Karpas-422 (cell line): ENCODE data around the gene DOCK6. TPM values are rescaled to one million over a fixed set of nuclear protein-coding genes. Genes with fewer than 3 reads are reported as not detected.

Experiments
- DNase-seq: peaks from one replicate; pipeline ENCODE4 v3.0.0-alpha.2; 2015
- H2AFZ ChIP-seq: fragments of 200-600 bp; sonication (generic); 2 replicates; pipeline ENCODE4 v1.6.1; 2014; ENCODE audit warnings: antibody characterized with exemption, low read length, mixed read lengths
- H3K27ac ChIP-seq: fragments of 200-600 bp; sonication (generic); 2 replicates; pipeline ENCODE4 v1.5.1; 2014; ENCODE audit warnings: mild to moderate bottlenecking, low read length, moderate library complexity
- H3K27me3 ChIP-seq: fragments of 200-600 bp; sonication (generic); 2 replicates; pipeline ENCODE4 v1.6.1; 2014; ENCODE audit warnings: low read length, mixed read lengths
- H3K36me3 ChIP-seq: fragments of 200-600 bp; sonication (generic); 2 replicates; pipeline ENCODE4 v1.6.1; 2014; ENCODE audit warnings: low read length, mixed read lengths; ENCODE audit not compliant: insufficient read depth
- H3K4me1 ChIP-seq: fragments of 200-600 bp; sonication (generic); 2 replicates; pipeline ENCODE4 v1.6.1; 2014; ENCODE audit warnings: mild to moderate bottlenecking, low read length, mixed read lengths
- H3K4me2 ChIP-seq: fragments of 200-600 bp; sonication (generic); 2 replicates; pipeline ENCODE4 v1.6.1; 2014; ENCODE audit warnings: low read length, low read depth, mild to moderate bottlenecking; ENCODE audit not compliant: poor library complexity, severe bottlenecking
- H3K4me3 ChIP-seq: fragments of 200-600 bp; sonication (generic); 2 replicates; pipeline ENCODE4 v1.5.1; 2014; ENCODE audit warnings: mild to moderate bottlenecking, antibody characterized with exemption, low read length, mixed read lengths
- H3K79me2 ChIP-seq: fragments of 200-600 bp; sonication (generic); 2 replicates; pipeline ENCODE4 v1.6.1; 2014; ENCODE audit warnings: mild to moderate bottlenecking, low read length, mixed read lengths
- H3K9ac ChIP-seq: fragments of 200-600 bp; sonication (generic); 2 replicates; pipeline ENCODE4 v1.6.0; 2014; ENCODE audit warnings: low read length
- H3K9me2 ChIP-seq: fragments of 200-600 bp; sonication (generic), shearing (Covaris generic); replicated peaks from 2 replicates; pipeline ENCODE4 v1.6.0; 2014; ENCODE audit warnings: mild to moderate bottlenecking, low read length, moderate library complexity; ENCODE audit not compliant: insufficient read depth
- H3K9me3 ChIP-seq: fragments of 300-700, 200-600 bp; sonication (generic); 2 replicates; pipeline ENCODE4 v1.6.1; 2014; ENCODE audit warnings: low read length, mixed read lengths
- H4K20me1 ChIP-seq: fragments of 200-600 bp; sonication (generic); 2 replicates; pipeline ENCODE4 v1.6.1; 2014; ENCODE audit warnings: mild to moderate bottlenecking, antibody characterized with exemption, low read length, low read depth; ENCODE audit not compliant: insufficient read depth
- total RNA-seq: library from RNA; depleted of rRNA; stranded (reverse); fragments of >200 nt; shearing (Covaris generic); gene quantifications from 2 replicates; pipeline ENCODE4 v1.2.3, GENCODE V29; 2014; ENCODE audit warnings: low replicate concordance

DOCK6 gene
- total RNA-seq, 1 experiment from 2014 or later, result 6.5 TPM

- H3K4me3 ChIP-seq, result no peak overlapping the region
- no peaks in the 10 kb centered on the region for H3K27me3 ChIP-seq
- no peaks in the 10 kb centered on the region for H4K20me1 ChIP-seq
- H3K4me2 ChIP-seq, result no peak overlapping the region
- H3K9me2 ChIP-seq, result no peaks in the 10 kb centered on the region
- H3K9me3 ChIP-seq, result peaks cover 4% of the 10 kb centered on the region; the same call in 1 of the 2 replicates
- H3K9ac ChIP-seq, result no peak overlapping the region
- no peaks in the 10 kb centered on the region for H3K36me3 ChIP-seq
- no peaks in the 10 kb centered on the region for H3K4me1 ChIP-seq
- H3K27ac ChIP-seq, result no peak overlapping the region
- H2AFZ ChIP-seq, result no peak overlapping the region
- no peak for DNase-seq
- no peaks in the 10 kb centered on the region for H3K79me2 ChIP-seq
Observed at GRCh38 chr19:11210656-11210928, 51.7 kb downstream of the DOCK6 start.

DNA sequence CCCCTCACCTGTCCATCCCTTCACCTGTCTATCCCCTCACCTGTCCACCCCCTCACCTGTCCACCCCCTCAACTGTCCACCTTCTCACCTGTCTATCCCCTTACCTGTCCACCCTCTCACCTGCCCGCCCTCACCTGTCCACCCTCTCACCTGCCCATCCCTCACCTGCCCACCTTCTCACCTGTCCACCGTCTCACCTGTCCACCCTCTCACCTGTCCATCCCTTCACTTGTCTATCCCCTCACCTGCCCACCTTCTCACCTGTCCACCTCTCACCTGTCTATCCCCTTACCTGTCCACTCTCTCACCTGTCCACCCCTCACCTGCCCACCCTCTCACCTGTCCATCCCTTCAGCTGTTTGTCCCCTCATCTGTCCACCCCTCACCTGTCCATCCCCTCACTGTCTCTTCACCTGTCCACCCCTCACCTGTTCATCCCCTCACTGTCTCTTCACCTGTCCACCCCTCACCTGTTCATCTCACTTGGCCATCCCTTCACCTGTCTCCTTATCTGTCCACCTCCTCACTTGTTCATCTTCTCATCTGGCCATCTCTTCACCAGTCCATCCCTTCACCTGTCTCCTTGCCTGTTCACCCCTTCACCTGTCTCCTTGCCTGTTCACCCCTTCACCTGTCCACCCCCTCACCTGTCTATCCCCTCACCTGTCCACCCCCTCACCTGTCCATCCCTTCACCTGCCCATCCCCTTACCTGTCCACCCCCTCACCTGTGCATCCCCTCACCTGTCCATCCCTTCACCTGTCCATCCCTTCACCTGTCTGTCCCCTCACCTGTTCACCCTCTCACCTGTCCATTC lies 52.3 kb downstream of the DOCK6 start:
- H3K4me2 ChIP-seq, result no peak overlapping the region
- H4K20me1 ChIP-seq, result no peaks in the 10 kb centered on the region
- no peak overlapping the region for H2AFZ ChIP-seq
- H3K79me2 ChIP-seq, result no peaks in the 10 kb centered on the region
- no peaks in the 10 kb centered on the region for H3K27me3 ChIP-seq
- no peak overlapping the region for H3K9ac ChIP-seq
- H3K4me1 ChIP-seq, result no peaks in the 10 kb centered on the region
- no peaks in the 10 kb centered on the region for H3K9me2 ChIP-seq
- DNase-seq, result no peak
- peaks cover 4% of the 10 kb centered on the region; the same call in 1 of the 2 replicates for H3K9me3 ChIP-seq
- H3K36me3 ChIP-seq, result no peaks in the 10 kb centered on the region
- no peak overlapping the region for H3K27ac ChIP-seq
- no peak overlapping the region for H3K4me3 ChIP-seq

DNA sequence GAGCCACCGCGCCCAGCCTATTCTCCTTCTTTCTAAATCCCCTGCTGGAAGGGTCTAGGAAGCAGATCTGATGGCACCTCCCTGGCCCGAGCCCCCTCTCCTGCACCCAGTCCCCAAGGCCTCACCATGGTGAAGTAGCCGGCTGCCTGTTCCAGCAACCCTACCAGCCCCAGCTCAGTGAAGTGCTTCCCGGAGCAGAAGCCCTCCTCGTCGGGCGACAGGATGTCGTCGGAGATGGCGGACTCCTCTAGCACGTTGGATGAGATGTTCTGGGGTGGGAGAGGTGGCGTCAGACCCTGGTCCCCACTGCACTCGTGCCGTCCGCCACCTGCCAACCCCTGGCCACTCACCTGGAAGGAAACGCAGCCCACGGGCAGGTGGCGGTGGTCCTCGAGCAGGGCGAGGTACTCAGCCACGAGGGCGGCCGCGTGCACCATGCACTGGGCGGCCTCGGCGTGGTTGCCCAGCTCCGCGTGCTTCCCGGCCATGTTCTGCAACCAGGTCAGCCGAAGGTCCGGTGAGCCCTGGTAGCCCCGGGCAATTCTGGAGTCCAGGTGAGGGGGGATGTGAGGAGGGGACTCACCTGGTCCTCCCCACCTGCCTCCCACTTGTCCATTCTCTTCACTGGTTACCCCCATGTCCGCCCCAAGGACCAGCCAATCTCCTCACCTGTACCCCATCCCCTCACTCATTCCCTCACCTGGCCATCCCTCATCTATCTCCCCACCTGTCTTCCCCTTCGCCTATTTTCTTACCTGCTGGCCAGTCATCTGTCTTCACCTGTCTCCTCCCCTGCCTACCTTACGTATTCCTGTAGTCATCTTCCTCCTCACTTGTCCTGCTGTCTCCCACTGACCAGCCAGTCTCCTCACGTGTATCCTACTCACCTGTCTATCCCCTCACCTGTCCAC lies 53.5 kb downstream of the DOCK6 start:
- H2AFZ ChIP-seq, result no peak overlapping the region
- H3K9me3 ChIP-seq, result peaks cover 4% of the 10 kb centered on the region; the same call in 1 of the 2 replicates
- H3K4me1 ChIP-seq, result no peaks in the 10 kb centered on the region
- no peaks in the 10 kb centered on the region for H3K36me3 ChIP-seq
- no peak overlapping the region for H3K9ac ChIP-seq
- no peaks in the 10 kb centered on the region for H3K79me2 ChIP-seq
- no peak overlapping the region for H3K4me3 ChIP-seq
- no peak overlapping the region for H3K4me2 ChIP-seq
- H3K27me3 ChIP-seq, result no peaks in the 10 kb centered on the region
- no peaks in the 10 kb centered on the region for H3K9me2 ChIP-seq
- no peak for DNase-seq
- no peaks in the 10 kb centered on the region for H4K20me1 ChIP-seq
- no peak overlapping the region for H3K27ac ChIP-seq

DNA sequence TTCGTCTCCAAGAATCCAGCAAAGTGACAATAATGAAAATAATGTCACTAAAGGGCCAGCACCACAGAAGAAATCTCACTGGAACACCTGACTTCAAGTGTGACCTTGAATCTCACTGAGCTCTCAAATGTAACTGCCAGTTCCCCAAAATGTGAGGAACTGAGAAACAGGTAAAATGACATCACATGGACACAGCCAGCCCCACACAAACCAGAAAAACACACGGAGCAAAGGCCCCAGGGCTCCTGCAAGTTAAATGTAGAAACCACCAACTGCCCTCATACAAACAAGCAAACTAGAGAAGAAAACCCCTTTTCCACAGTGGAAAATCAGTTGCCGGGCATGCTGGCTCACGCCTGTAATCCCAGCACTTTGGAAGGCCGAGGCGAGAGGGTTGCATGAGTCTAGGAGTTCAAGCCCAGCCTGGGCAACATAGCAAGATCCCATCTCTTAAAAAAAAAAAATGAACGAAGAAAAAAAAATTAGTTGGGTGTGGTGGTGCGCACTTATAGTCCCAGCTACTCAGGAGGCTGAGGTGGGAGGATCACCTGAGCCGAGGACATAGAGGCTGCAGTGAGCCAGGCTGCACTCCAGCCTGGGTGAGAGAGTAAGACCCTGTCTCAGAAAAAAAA lies 56.3 kb downstream of the DOCK6 start:
- Histone ChIP-seq H2AFZ (no peak overlapping the region), H3K9ac (no peak overlapping the region), H3K9me2 (no peaks in the 10 kb centered on the region), H3K27me3 (no peaks in the 10 kb centered on the region), H3K79me2 (no peaks in the 10 kb centered on the region), H4K20me1 (no peaks in the 10 kb centered on the region), H3K27ac (no peak overlapping the region), H3K4me1 (peaks cover 5% of the 10 kb centered on the region; the same call in 1 of the 2 replicates), H3K9me3 (peaks cover 4% of the 10 kb centered on the region; the same call in 1 of the 2 replicates), H3K4me3 (no peak overlapping the region), H3K4me2 (no peak overlapping the region), H3K36me3 (no peaks in the 10 kb centered on the region)
- DNase-seq, result no peak

DNA sequence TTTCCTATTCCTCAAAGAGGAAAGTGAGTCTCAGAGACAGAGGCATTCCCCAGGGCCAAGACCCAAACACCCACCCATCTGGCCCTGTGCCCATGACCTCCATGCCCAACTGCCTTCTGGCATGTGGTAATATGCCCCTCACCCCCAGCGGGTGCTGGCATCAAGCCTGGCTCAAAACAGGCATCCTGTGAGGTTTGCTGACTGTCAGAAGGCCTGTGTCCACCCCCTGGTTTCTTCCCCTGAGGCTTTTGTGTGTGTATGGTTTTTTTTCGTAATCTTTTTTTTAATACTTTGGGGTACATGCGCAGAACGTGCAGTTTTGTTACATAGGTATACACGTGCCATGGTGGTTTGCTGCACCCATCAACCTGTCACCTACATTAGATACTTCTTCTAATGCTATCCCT lies 57.4 kb downstream of the DOCK6 start:
- Histone ChIP-seq H3K4me2 (no peak overlapping the region), H3K9me2 (no peaks in the 10 kb centered on the region), H4K20me1 (no peaks in the 10 kb centered on the region), H3K79me2 (no peaks in the 10 kb centered on the region), H3K9me3 (no peaks in the 10 kb centered on the region; the same call in 1 of the 2 replicates), H3K4me3 (no peak overlapping the region), H3K36me3 (no peaks in the 10 kb centered on the region), H3K27ac (no peak overlapping the region), H2AFZ (no peak overlapping the region), H3K4me1 (peaks cover 5% of the 10 kb centered on the region; the same call in 1 of the 2 replicates), H3K9ac (no peak overlapping the region), H3K27me3 (no peaks in the 10 kb centered on the region)
- no peak for DNase-seq

- Histone ChIP-seq H3K9me3 (no peaks in the 10 kb centered on the region), H3K27me3 (no peaks in the 10 kb centered on the region), H3K4me3 (no peak overlapping the region), H3K36me3 (no peaks in the 10 kb centered on the region), H3K27ac (no peak overlapping the region), H3K9ac (no peak overlapping the region), H3K4me2 (no peak overlapping the region), H3K79me2 (no peaks in the 10 kb centered on the region), H3K4me1 (peaks cover 5% of the 10 kb centered on the region; the same call in 1 of the 2 replicates), H4K20me1 (no peaks in the 10 kb centered on the region), H2AFZ (no peak overlapping the region), H3K9me2 (no peaks in the 10 kb centered on the region)
- no peak for DNase-seq
Observed at GRCh38 chr19:11204076-11204602, 58.2 kb downstream of the DOCK6 start.

- no peak overlapping the region for H2AFZ ChIP-seq
- no peaks in the 10 kb centered on the region for H3K79me2 ChIP-seq
- no peaks in the 10 kb centered on the region for H4K20me1 ChIP-seq
- no peak overlapping the region for H3K27ac ChIP-seq
- DNase-seq, result peak; percentile 72
- H3K4me3 ChIP-seq, result no peak overlapping the region
- H3K9me2 ChIP-seq, result no peaks in the 10 kb centered on the region
- no peaks in the 10 kb centered on the region for H3K27me3 ChIP-seq
- no peak overlapping the region for H3K4me2 ChIP-seq
- no peaks in the 10 kb centered on the region for H3K36me3 ChIP-seq
- H3K9me3 ChIP-seq, result no peaks in the 10 kb centered on the region
- peaks cover 5% of the 10 kb centered on the region; the same call in 1 of the 2 replicates for H3K4me1 ChIP-seq
- no peak overlapping the region for H3K9ac ChIP-seq
Observed at GRCh38 chr19:11203194-11204075, 58.9 kb downstream of the DOCK6 start.
